SK-N-MC (cell line): ENCODE results near the gene AURKB.

Source experiments
- EZH2 ChIP-seq: fragments of 200-600 bp; sonication (generic); IDR thresholded peaks from one replicate; pipeline ENCODE4 v1.6.1; 2017; ENCODE audit warnings: antibody characterized with exemption
- FOXP2 ChIP-seq: optimal IDR thresholded peaks from 2 replicates; pipeline ENCODE3; 2011; ENCODE audit warnings: mild to moderate bottlenecking, moderate library complexity; ENCODE audit not compliant: insufficient read depth; ENCODE audit errors: extremely low read length, control extremely low read depth
- POLR2AphosphoS5 ChIP-seq: IDR thresholded peaks from 2 replicates; pipeline ENCODE4 v1.6.1; 2012; ENCODE audit warnings: mild to moderate bottlenecking, low read depth, low read length, borderline replicate concordance

- TF ChIP-seq EZH2 (no peak), POLR2AphosphoS5 (no peak), FOXP2 (no peak)
Measured at GRCh38 chr17:8190506-8190905, 19.9 kb downstream of the AURKB start.
